Measurements from ENCODE around the gene CARTPT. TPM values are rescaled to one million over a fixed set of nuclear protein-coding genes. Genes with fewer than 3 reads are reported as not detected.

CARTPT gene
- total RNA-seq, 1 experiment from 2014 or later: not detected

DNA sequence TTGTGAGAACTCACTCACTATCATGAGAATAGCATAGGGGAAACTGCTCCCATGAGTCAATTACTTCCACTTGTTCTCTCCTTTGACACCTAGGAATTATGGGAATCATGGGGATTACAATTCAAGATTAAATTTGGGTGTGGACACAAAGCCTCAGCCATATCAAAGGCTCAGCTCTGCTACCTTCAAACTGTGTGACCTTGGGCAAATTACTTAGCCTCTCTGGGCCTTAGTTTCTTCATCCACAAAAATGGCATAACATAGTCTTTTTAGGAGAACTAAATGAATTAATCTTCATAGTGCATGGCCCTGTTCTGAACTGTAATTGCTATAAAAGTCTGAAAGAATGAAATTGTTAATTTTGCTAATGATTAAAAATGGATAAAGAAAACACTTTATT lies 18.3 kb upstream of the CARTPT start:
- Mint-ChIP-seq H3K27ac (no peak overlapping the region), H3K4me1 (peaks cover 22% of the 10 kb centered on the region), H3K4me3 (no peak overlapping the region), H3K27me3 (ENCODE audit: low read depth) (peaks cover 2% of the 10 kb centered on the region; the same call in 1 of the 2 replicates), H3K36me3 (no peaks in the 10 kb centered on the region), H3K9me3 (peaks cover 4% of the 10 kb centered on the region; the same call in 1 of the 2 replicates)
- CTCF ChIA-PET: no interaction called here
- ATAC-seq (no peak), DNase-seq (ENCODE audit: low spot score) (no peak)
- no peak for TF ChIP-seq IRF2 (CRISPR knock-in tag; IDR thresholded peaks at IDR 0.05; ENCODE audit: borderline replicate concordance, low read depth)
- TF ChIP-seq, protein P1, sequence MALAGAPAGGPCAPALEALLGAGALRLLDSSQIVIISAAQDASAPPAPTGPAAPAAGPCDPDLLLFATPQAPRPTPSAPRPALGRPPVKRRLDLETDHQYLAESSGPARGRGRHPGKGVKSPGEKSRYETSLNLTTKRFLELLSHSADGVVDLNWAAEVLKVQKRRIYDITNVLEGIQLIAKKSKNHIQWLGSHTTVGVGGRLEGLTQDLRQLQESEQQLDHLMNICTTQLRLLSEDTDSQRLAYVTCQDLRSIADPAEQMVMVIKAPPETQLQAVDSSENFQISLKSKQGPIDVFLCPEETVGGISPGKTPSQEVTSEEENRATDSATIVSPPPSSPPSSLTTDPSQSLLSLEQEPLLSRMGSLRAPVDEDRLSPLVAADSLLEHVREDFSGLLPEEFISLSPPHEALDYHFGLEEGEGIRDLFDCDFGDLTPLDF (CRISPR knock-in tag; IDR thresholded peaks at IDR 0.05): no peak
- no peak for TF ChIP-seq PRDM15 (CRISPR knock-in tag; IDR thresholded peaks at IDR 0.05)
- TF ChIP-seq ZNF396 (CRISPR knock-in tag; IDR thresholded peaks at IDR 0.05; ENCODE audit: borderline replicate concordance): no peak
- TF ChIP-seq ELF4 (CRISPR knock-in tag; IDR thresholded peaks at IDR 0.05; ENCODE audit: low read depth): no peak
- no peak for TF ChIP-seq ZNF317 (CRISPR knock-in tag; IDR thresholded peaks at IDR 0.05; ENCODE audit: borderline replicate concordance, low read depth)
- TF ChIP-seq ZNF219 (CRISPR knock-in tag; IDR thresholded peaks at IDR 0.05; ENCODE audit: borderline replicate concordance): no peak
- TF ChIP-seq CREB1 (CRISPR knock-in tag; IDR thresholded peaks at IDR 0.05): no peak
- TF ChIP-seq FOXP1 (CRISPR knock-in tag; IDR thresholded peaks at IDR 0.05; ENCODE audit: borderline replicate concordance): no peak
- TF ChIP-seq ZBTB21 (CRISPR knock-in tag; IDR thresholded peaks at IDR 0.05; ENCODE audit: borderline replicate concordance): no peak
- TF ChIP-seq MYBL2 (CRISPR knock-in tag; IDR thresholded peaks at IDR 0.05): no peak
- no peak for TF ChIP-seq ZNF512 (CRISPR knock-in tag; IDR thresholded peaks at IDR 0.05; ENCODE audit: borderline replicate concordance)
- no peak for TF ChIP-seq CDX4 (CRISPR knock-in tag; IDR thresholded peaks at IDR 0.05; ENCODE audit: borderline replicate concordance)
- no peak for TF ChIP-seq NFE2L1 (CRISPR knock-in tag; IDR thresholded peaks at IDR 0.05)
- no peak for TF ChIP-seq CTCF (IDR thresholded peaks at IDR 0.05)
- TF ChIP-seq NFATC4 (CRISPR knock-in tag; IDR thresholded peaks at IDR 0.05): no peak
- no peak for TF ChIP-seq AFF4 (CRISPR knock-in tag; IDR thresholded peaks at IDR 0.05; ENCODE audit: borderline replicate concordance)
- POLR2A ChIA-PET: no interaction called here

Data from WTC11 (cell line).